HEK293T (cell line): Measurements from ENCODE around the gene PCDHA1.

ENCODE experiments used
- CTCF ChIA-PET: fragments of 350-600 bp; formaldehyde crosslinking; extraction: SDS; loops from one replicate; lab custom pipeline; 2021; ENCODE audit warnings: antibody characterized with exemption, inconsistent platforms; lab: Yijun Ruan, JAX
- POLR2A ChIA-PET: fragments of 350-600 bp; formaldehyde crosslinking; extraction: SDS; loops from one replicate; lab custom pipeline; 2020; ENCODE audit warnings: antibody characterized with exemption, inconsistent platforms; lab: Yijun Ruan, JAX
- DNase-seq: peaks from one replicate; pipeline ENCODE4 v3.0.0; 2012; ENCODE audit warnings: mixed read lengths; ENCODE audit errors: extremely low spot score
- ARNT ChIP-seq: fragments of 450-650 bp; IDR thresholded peaks from 2 replicates; pipeline ENCODE4 v1.6.1; 2017; ENCODE audit warnings: mild to moderate bottlenecking
- BHLHE40 ChIP-seq: fragments of 450-650 bp; IDR thresholded peaks from 2 replicates; pipeline ENCODE4 v1.6.1; 2016; ENCODE audit warnings: mild to moderate bottlenecking, moderate library complexity, borderline replicate concordance
- CTBP1 ChIP-seq: fragments of 450-650 bp; IDR thresholded peaks from 2 replicates; pipeline ENCODE4 v1.6.1; 2016; ENCODE audit warnings: borderline replicate concordance
- ELF4 ChIP-seq: fragments of 450-650 bp; IDR thresholded peaks from 2 replicates; pipeline ENCODE4 v1.6.1; 2017; ENCODE audit warnings: antibody characterized with exemption
- FOXA1 ChIP-seq: fragments of 450-650 bp; IDR thresholded peaks from 2 replicates; pipeline ENCODE4 v1.6.1; 2016; ENCODE audit warnings: mild to moderate bottlenecking
- FOXK2 ChIP-seq: fragments of 450-650 bp; IDR thresholded peaks from 2 replicates; pipeline ENCODE4 v1.6.1; 2016; ENCODE audit warnings: mild to moderate bottlenecking
- FOXM1 ChIP-seq: fragments of 450-650 bp; IDR thresholded peaks from 2 replicates; pipeline ENCODE4 v1.6.1; 2017; ENCODE audit warnings: mild to moderate bottlenecking, borderline replicate concordance
- HDGF ChIP-seq: fragments of 450-650 bp; IDR thresholded peaks from 2 replicates; pipeline ENCODE4 v1.6.1; 2017; ENCODE audit warnings: antibody characterized with exemption, borderline replicate concordance
- L3MBTL2 ChIP-seq: fragments of 450-650 bp; conservative IDR thresholded peaks from 2 replicates; pipeline ENCODE4 v1.6.1; 2016; ENCODE audit warnings: mild to moderate bottlenecking
- LEF1 ChIP-seq: fragments of 450-650 bp; IDR thresholded peaks from 2 replicates; pipeline ENCODE4 v1.6.1; 2017; ENCODE audit warnings: mild to moderate bottlenecking, borderline replicate concordance
- NFRKB ChIP-seq: fragments of 450-650 bp; IDR thresholded peaks from 2 replicates; pipeline ENCODE4 v1.6.1; 2016; ENCODE audit warnings: mild to moderate bottlenecking, moderate library complexity
- PKNOX1 ChIP-seq: fragments of 450-650 bp; IDR thresholded peaks from 2 replicates; pipeline ENCODE4 v1.6.1; 2016
- SP1 ChIP-seq: fragments of 450-650 bp; IDR thresholded peaks from 2 replicates; pipeline ENCODE4 v1.6.1; 2017
- SUZ12 ChIP-seq: fragments of 450-650 bp; IDR thresholded peaks from 2 replicates; pipeline ENCODE4 v1.6.1; 2016; ENCODE audit warnings: mild to moderate bottlenecking
- TARDBP ChIP-seq: fragments of 450-650 bp; IDR thresholded peaks from 2 replicates; pipeline ENCODE4 v1.6.1; 2016
- ZNF384 ChIP-seq: fragments of 450-650 bp; IDR thresholded peaks from 2 replicates; pipeline ENCODE4 v1.6.1; 2016

The PCDHA1 gene

GRCh38 chr5:141003791-141004611 is 218.1 kb downstream of the PCDHA1 start:
- TF ChIP-seq SP1 (no peak), FOXM1 (no peak), SUZ12 (no peak), ELF4 (no peak), PKNOX1 (no peak), CTBP1 (no peak), TARDBP (no peak), NFRKB (no peak), FOXA1 (no peak), ZNF384 (no peak)
- DNase-seq, result no peak
- ChIA-PET POLR2A (interaction anchor here (1.1 to 1.2 kb wide), 2 partner anchors 37 to 38 kb away, joined by 3 to 5 read pairs; partner anchors contain the start of gene PCDHAC2), CTCF (interaction anchor here (0.7 to 1.0 kb wide), 2 partner anchors 36 to 219 kb away, joined by 3 to 5 read pairs; partner anchors contain the start of gene PCDHB14)

GRCh38 chr5:141007791-141008190 is 221.9 kb downstream of the PCDHA1 start:
- no peak for DNase-seq
- ChIA-PET POLR2A (no interaction called here), CTCF (no interaction called here)
- TF ChIP-seq ELF4 (no peak), CTBP1 (no peak), BHLHE40 (no peak), ZNF384 (no peak), FOXK2 (no peak), LEF1 (no peak)

GRCh38 chr5:141010047-141010793 is 224.3 kb downstream of the PCDHA1 start:
- no peak for TF ChIP-seq L3MBTL2
- TF ChIP-seq CTBP1, result no peak
- TF ChIP-seq ELF4, result no peak
- TF ChIP-seq ZNF384, result no peak
- TF ChIP-seq ARNT, result no peak
- no peak for TF ChIP-seq NFRKB
- no peak for TF ChIP-seq LEF1
- TF ChIP-seq SP1, result no peak
- TF ChIP-seq FOXM1, result no peak
- no peak for TF ChIP-seq FOXK2
- TF ChIP-seq PKNOX1, result no peak
- TF ChIP-seq SUZ12, result no peak
- TF ChIP-seq HDGF, result no peak
- TF ChIP-seq BHLHE40, result no peak
- ChIA-PET CTCF (no interaction called here), POLR2A (no interaction called here)
- no peak for DNase-seq

GRCh38 chr5:141017943-141018342 is 232.0 kb downstream of the PCDHA1 start:
- ChIA-PET POLR2A (no interaction called here), CTCF (interaction anchor here (0.8 kb wide), 1 partner anchor 91 kb away, joined by 3 read pairs; no protein-coding TSS in a partner anchor)
- DNase-seq, result no peak
- no peak for TF ChIP-seq NFRKB
- no peak for TF ChIP-seq CTBP1
- no peak for TF ChIP-seq BHLHE40
- TF ChIP-seq L3MBTL2, result no peak
- TF ChIP-seq TARDBP, result no peak
- TF ChIP-seq LEF1, result no peak
- TF ChIP-seq SUZ12, result no peak
- no peak for TF ChIP-seq FOXK2
- no peak for TF ChIP-seq FOXA1
- TF ChIP-seq FOXM1, result no peak
- TF ChIP-seq PKNOX1, result no peak
- TF ChIP-seq SP1, result no peak
- TF ChIP-seq ARNT, result no peak
- no peak for TF ChIP-seq ZNF384
- no peak for TF ChIP-seq HDGF
- TF ChIP-seq ELF4, result no peak

GRCh38 chr5:141022384-141022783 is 236.4 kb downstream of the PCDHA1 start:
- CTCF ChIA-PET, result no interaction called here
- POLR2A ChIA-PET, result no interaction called here
- TF ChIP-seq FOXM1 (no peak), BHLHE40 (no peak), L3MBTL2 (no peak), LEF1 (no peak), TARDBP (no peak), FOXA1 (no peak), FOXK2 (no peak), ELF4 (no peak)
- DNase-seq, result no peak
